Right cardiac atrium (tissue), 5 donors: Measurements from ENCODE around the gene AMBP. TPM values are rescaled to one million over a fixed set of nuclear protein-coding genes. Genes with fewer than 3 reads are reported as not detected.

Experiments used
- ATAC-seq, 2 donors: fragments of 200-7000 bp; cut with Tn5 transposase; one replicate each; pipeline versions ENCODE4 v1.8.0 to v1.9.1; 2020; ENCODE audit warnings: moderate library complexity in 2 of 2, mild to moderate bottlenecking in 1 of 2
- DNase-seq, 3 donors: peaks; one replicate each; pipeline ENCODE4 v3.0.0-alpha.2; 2020
- H3K27ac ChIP-seq: one replicate; pipeline ENCODE4 v1.5.1; 2013; ENCODE audit warnings: mild to moderate bottlenecking, low read length, control low read depth, moderate library complexity
- H3K27me3 ChIP-seq: one replicate; pipeline ENCODE4 v1.6.1; 2013; ENCODE audit not compliant: control insufficient read depth, insufficient read depth
- H3K4me1 ChIP-seq: one replicate; pipeline ENCODE4 v1.6.1; 2013; ENCODE audit warnings: low read length; ENCODE audit not compliant: control insufficient read depth, insufficient read depth
- H3K4me3 ChIP-seq: one replicate; pipeline ENCODE4 v1.5.1; 2013; ENCODE audit warnings: low read length, control low read depth
- H3K9me3 ChIP-seq: one replicate; pipeline ENCODE4 v1.6.1; 2013; ENCODE audit warnings: low read length; ENCODE audit not compliant: control insufficient read depth
- WGBS: extraction: QIAGEN DNeasy Blood & Tissue Kit; methylation state at CpG from one replicate; pipeline ENCODE4 v1.1.7; 2013; 5-methylcytosine and 5-hydroxymethylcytosine counted together
- intact Hi-C, 4 donors: fragments of 100-400 bp; cut with DNase I; formaldehyde crosslinking; loops; one replicate each; pipeline versions ENCODE4 v1.11.0 to v1.14.0; 2022 to 2023
- polyA plus RNA-seq: library from polyadenylated mRNA; stranded (reverse); fragments of 200-250 nt; gene quantifications from one replicate; pipeline ENCODE4 v1.2.3, GENCODE V29; 2013
- total RNA-seq, 4 donors: library from RNA; stranded (reverse); fragmentation: NEBNext Ultra II Directional; extraction: Animal tissue kit (Norgen Biotek cat#: 25700); gene quantifications; one replicate each; pipeline ENCODE4 v1.2.1, GENCODE V29; 2021
- donor health status: healthy with polysubstance abuse.
- donor health status: DM: no; HTN: yes; CAD: no.
- donor health status: DM: no; HTN: no; CAD: no.
- donor health status: DM: no; HTN: yes; CAD: no; lungs with severe emphysema.
- donor health status: DM: yes; HTN: yes; CAD: no.

The AMBP gene
- total and polyA plus RNA-seq, 5 donors: 0.11 to 0.81 TPM; not detected in 3

DNA sequence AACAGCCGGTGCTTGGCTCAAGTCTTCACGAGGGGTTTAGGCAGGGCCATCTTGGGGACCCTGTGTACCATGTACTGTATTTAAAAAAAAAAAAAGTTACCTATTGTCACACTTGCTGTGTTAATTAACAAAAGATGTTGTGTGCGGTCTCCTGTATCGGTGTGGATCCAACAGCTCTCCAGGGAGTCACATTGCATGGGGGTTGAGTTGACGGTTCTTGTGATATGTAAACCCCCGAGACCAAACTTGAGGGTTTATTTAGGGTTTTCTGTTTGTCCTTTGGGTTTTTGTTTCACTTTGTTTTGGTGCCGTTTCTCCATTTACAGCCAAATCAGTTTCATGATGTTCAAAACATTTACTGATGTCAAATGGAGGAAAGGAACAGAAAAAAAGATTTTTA, 22.2 kb downstream of the AMBP start:
- Histone ChIP-seq H3K4me1 (peaks cover 2% of the 10 kb centered on the region), H3K27ac (no peak overlapping the region), H3K27me3 (no peaks in the 10 kb centered on the region), H3K4me3 (no peak overlapping the region), H3K9me3 (no peaks in the 10 kb centered on the region)
- WGBS: 83% methylated on average over 7 of the region's 7 CpGs
- intact Hi-C loops: loop anchor here in 1 of 4 donors (10.0 kb wide), 1 partner anchor 321 kb away; no protein-coding TSS in a partner anchor
- DNase-seq (no peak), ATAC-seq (no peak)

GRCh38 chr9:114055061-114055460, 23.0 kb downstream of the AMBP start:
- Histone ChIP-seq H3K4me3 (no peak overlapping the region), H3K27me3 (no peaks in the 10 kb centered on the region), H3K9me3 (no peaks in the 10 kb centered on the region), H3K27ac (no peak overlapping the region), H3K4me1 (peaks cover 2% of the 10 kb centered on the region)
- no peak for ATAC-seq
- 95% methylated on average over 18 of the region's 18 CpGs for WGBS
- intact Hi-C loops: loop anchor here in 1 of 4 donors (10.0 kb wide), 1 partner anchor 320 kb away; no protein-coding TSS in a partner anchor
- no peak for DNase-seq

DNA sequence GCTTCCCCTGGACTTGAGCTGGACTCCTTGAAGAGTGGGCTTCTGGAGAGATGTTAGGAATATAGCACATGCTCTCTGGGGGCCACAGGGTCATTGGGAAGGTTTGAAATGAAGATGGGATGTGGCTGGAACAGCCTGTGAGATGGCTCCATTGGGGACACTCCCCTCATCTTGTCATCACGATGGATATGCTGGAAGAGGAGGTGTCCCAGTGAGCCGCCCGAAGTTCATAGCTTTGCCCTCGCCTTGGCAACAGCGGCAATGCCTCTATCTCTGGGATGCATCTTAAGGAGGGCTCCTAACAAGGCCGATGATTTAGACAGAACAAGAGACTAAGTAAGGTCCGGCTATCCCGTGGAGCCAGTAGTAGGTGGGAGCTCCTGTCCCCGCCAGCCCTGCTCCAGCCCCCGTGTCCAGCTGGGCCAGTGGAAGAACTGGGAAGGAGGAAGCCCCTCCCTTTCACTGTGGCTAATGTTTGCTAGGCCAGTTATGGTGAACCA, 23.9 kb downstream of the AMBP start:
- DNase-seq (no peak), ATAC-seq (no peak)
- intact Hi-C loops: loop anchor here in 1 of 4 donors (10.0 kb wide), 1 partner anchor 319 kb away; no protein-coding TSS in a partner anchor

DNA sequence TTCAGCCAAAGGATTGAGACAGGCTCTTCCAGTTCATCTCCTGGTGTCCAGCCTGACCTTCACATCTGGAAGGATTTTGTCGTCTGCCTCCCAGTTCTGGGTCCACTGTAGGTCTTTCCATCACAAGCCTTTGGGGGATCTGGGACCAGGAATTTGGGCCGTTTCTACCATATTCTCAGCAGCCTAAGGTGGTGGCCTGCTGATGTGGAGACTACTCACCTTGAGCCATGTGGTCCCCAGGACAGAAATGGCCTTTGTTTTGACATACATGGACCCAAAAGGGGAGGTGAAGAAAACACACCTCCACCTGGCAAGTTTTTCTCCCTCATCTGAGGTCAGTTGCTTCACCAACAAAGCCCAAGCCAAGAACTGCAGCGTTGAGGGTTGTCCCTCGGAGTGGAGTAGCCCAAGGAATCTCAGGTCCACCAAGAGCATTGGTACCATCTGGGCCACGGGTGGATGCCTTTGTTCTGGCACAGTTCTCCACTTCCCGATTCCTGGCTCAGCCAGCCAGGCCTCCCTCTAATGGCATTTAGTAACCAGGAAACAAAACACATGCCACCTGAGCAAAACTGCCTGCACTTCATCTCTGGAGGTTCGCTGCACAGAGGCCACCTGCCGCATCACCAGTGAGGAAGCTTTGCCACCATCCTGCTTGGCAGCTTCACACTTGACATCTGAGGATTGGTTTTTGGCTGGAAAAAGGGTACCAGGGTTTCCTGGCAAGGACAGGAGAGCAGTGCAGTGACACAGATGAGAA, 24.7 kb downstream of the AMBP start:
- Histone ChIP-seq H3K9me3 (no peaks in the 10 kb centered on the region), H3K27me3 (no peaks in the 10 kb centered on the region), H3K4me3 (no peak overlapping the region), H3K4me1 (no peaks in the 10 kb centered on the region), H3K27ac (no peak overlapping the region)
- ATAC-seq (no peak), DNase-seq (no peak)
- WGBS: 96% methylated on average over 8 of the region's 8 CpGs
- intact Hi-C loops: loop anchor here in 1 of 4 donors (10.0 kb wide), 1 partner anchor 319 kb away; no protein-coding TSS in a partner anchor

More for the DNA sequence above, 23.9 kb downstream of the AMBP start:
- Histone ChIP-seq H3K27me3 (no peaks in the 10 kb centered on the region), H3K4me1 (no peaks in the 10 kb centered on the region), H3K27ac (no peak overlapping the region), H3K9me3 (no peaks in the 10 kb centered on the region), H3K4me3 (no peak overlapping the region)
- 72% methylated on average over 10 of the region's 10 CpGs for WGBS

- Histone ChIP-seq H3K9me3 (no peaks in the 10 kb centered on the region), H3K27ac (no peak overlapping the region), H3K4me1 (no peaks in the 10 kb centered on the region), H3K27me3 (no peaks in the 10 kb centered on the region), H3K4me3 (no peak overlapping the region)
- no peak for ATAC-seq
- no peak for DNase-seq
- WGBS: 87% methylated on average over 7 of the region's 7 CpGs
- intact Hi-C loops: loop anchor here in 1 of 4 donors (10.0 kb wide), 1 partner anchor 317 kb away; no protein-coding TSS in a partner anchor
These were observed 26.4 kb downstream of the AMBP start for GRCh38 chr9:114051706-114052105.

DNA sequence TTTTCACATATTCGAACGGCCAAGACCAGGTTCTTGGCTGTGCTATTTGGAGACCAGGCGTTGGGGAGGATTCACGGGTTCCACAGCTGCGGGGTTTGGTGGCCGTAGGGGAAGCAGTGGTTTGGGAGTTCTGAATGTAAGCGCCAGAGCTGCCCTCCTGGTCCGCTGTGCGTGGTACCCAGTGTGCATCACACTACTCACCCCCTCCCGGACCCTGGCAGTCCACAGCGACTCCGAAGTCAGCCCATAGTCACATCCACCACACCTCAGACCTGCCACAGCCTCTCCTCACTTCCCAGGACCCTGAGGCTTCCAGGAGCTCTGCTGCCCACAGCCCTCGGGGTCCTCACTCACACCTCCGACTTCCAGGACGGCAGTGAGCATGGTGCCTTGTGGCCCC, 26.8 kb downstream of the AMBP start:
- no peak for ATAC-seq
- H3K27me3 ChIP-seq: no peaks in the 10 kb centered on the region
- H3K27ac ChIP-seq: no peak overlapping the region
- H3K4me3 ChIP-seq: no peak overlapping the region
- intact Hi-C loops: loop anchor here in 1 of 4 donors (10.0 kb wide), 1 partner anchor 316 kb away; no protein-coding TSS in a partner anchor
- WGBS: 94% methylated on average over 15 of the region's 15 CpGs
- no peaks in the 10 kb centered on the region for H3K4me1 ChIP-seq
- no peak for DNase-seq
- no peaks in the 10 kb centered on the region for H3K9me3 ChIP-seq

- intact Hi-C loops: loop anchor here in 1 of 4 donors (10.0 kb wide), 1 partner anchor 316 kb away; no protein-coding TSS in a partner anchor
- H3K4me1 ChIP-seq: no peaks in the 10 kb centered on the region
- no peaks in the 10 kb centered on the region for H3K27me3 ChIP-seq
- H3K9me3 ChIP-seq: no peaks in the 10 kb centered on the region
- no peak overlapping the region for H3K4me3 ChIP-seq
- WGBS: 90% methylated on average over 6 of the region's 6 CpGs
- no peak for ATAC-seq
- H3K27ac ChIP-seq: no peak overlapping the region
- no peak for DNase-seq
These were observed 27.5 kb downstream of the AMBP start for GRCh38 chr9:114050646-114051045.

DNA sequence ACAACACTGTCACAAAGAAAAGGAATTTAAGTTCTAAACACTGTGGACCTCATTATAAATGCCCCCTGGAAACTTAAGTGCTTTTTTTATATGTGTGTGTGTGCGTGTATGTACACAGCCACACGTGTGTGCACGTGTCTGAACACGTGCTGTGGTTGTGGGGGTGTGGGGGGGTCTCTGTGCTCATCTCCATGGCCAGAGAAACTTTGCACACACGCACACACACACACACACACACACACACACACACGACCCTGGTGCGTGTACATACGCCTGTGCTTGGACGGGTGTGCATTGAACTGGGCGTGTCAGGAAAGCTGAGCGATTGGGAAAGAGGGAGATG, 27.9 kb downstream of the AMBP start:
- Histone ChIP-seq H3K27me3 (no peaks in the 10 kb centered on the region), H3K27ac (no peak overlapping the region), H3K9me3 (no peaks in the 10 kb centered on the region), H3K4me3 (no peak overlapping the region), H3K4me1 (no peaks in the 10 kb centered on the region)
- WGBS: 91% methylated on average over 11 of the region's 11 CpGs
- ATAC-seq (no peak), DNase-seq (no peak)
- intact Hi-C loops: loop anchor here in 1 of 4 donors (10.0 kb wide), 1 partner anchor 315 kb away; no protein-coding TSS in a partner anchor

GRCh38 chr9:114049441-114050225, 28.5 kb downstream of the AMBP start:
- no peaks in the 10 kb centered on the region for H3K27me3 ChIP-seq
- H3K27ac ChIP-seq: no peak overlapping the region
- H3K9me3 ChIP-seq: no peaks in the 10 kb centered on the region
- H3K4me1 ChIP-seq: no peaks in the 10 kb centered on the region
- no peak for ATAC-seq
- intact Hi-C loops: loop anchor here in 1 of 4 donors (10.0 kb wide), 1 partner anchor 315 kb away; no protein-coding TSS in a partner anchor
- WGBS: 97% methylated on average over 40 of the region's 40 CpGs
- no peak for DNase-seq
- no peak overlapping the region for H3K4me3 ChIP-seq

DNA sequence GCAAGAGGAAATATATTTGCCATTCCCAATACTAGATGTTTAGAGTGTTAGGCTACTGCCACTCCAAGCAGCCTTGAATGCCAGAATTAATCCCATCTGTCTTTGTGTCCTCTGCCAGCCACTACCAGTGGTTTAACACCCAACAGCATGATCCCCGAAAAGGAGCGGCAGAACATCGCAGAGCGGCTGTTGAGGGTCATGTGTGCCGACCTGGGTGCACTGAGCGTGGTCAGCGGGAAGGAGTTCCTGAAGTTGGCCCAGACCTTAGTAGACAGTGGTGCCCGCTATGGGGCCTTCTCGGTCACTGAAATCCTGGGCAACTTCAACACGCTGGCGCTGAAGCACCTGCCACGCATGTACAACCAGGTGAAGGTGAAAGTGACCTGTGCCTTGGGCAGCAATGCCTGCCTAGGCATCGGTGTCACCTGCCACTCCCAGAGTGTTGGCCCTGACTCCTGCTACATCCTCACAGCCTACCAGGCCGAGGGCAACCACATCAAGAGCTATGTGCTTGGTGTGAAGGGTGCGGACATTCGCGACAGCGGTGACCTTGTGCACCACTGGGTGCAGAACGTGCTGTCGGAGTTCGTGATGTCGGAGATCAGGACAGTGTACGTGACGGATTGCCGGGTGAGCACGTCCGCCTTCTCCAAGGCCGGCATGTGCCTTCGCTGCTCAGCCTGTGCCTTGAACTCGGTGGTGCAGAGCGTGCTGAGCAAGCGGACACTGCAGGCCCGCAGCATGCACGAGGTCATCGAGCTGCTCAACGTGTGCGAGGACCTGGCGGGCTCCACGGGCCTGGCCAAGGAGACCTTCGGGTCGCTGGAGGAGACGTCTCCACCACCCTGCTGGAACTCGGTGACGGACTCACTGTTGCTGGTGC, 29.3 kb downstream of the AMBP start:
- Histone ChIP-seq H3K27ac (no peak overlapping the region), H3K27me3 (no peaks in the 10 kb centered on the region), H3K4me1 (no peaks in the 10 kb centered on the region), H3K4me3 (no peak overlapping the region), H3K9me3 (no peaks in the 10 kb centered on the region)
- DNase-seq: no peak
- intact Hi-C loops: no loop called here
- ATAC-seq: peak in 1 of 2 donors; percentile 25
- WGBS: 96% methylated on average over 44 of the region's 44 CpGs
